DMS153 treated with DMSO at 0.1 percent for 48 hours (cell line): Measurements from ENCODE around the gene UBE2L3.
"Not testable (repeated sequence)": the region's sequence is repeated elsewhere in the genome, so short reads cannot be mapped to it uniquely, and the experiment has no call there.

Source experiments
- DNase-seq: peaks from one replicate; lab custom pipeline; 2025; ENCODE audit not compliant: unreplicated experiment; lab: John Stamatoyannopoulos, UW

The UBE2L3 gene

GRCh38 chr22:21570398-21570797, 2.9 kb downstream of the UBE2L3 start:
- DNase-seq, result no peak

- no peak for DNase-seq
Measured at GRCh38 chr22:21571679-21572078, 4.2 kb downstream of the UBE2L3 start.

- DNase-seq, result no peak
Measured at GRCh38 chr22:21573293-21573734, 5.8 kb downstream of the UBE2L3 start.

GRCh38 chr22:21573750-21574494, 6.4 kb downstream of the UBE2L3 start:
- no peak for DNase-seq

- DNase-seq, result no peak
Measured at GRCh38 chr22:21579474-21579851, 11.9 kb downstream of the UBE2L3 start.

- DNase-seq, result not testable (repeated sequence)
Measured at GRCh38 chr22:21580623-21581007, 13.1 kb downstream of the UBE2L3 start.

GRCh38 chr22:21581009-21581713, 13.6 kb downstream of the UBE2L3 start:
- not testable (repeated sequence) for DNase-seq

GRCh38 chr22:21582801-21583740, 15.6 kb downstream of the UBE2L3 start:
- DNase-seq, result no peak

- no peak for DNase-seq
Measured at GRCh38 chr22:21585389-21585788, 17.9 kb downstream of the UBE2L3 start.

- no peak for DNase-seq
Measured at GRCh38 chr22:21587803-21588611, 20.5 kb downstream of the UBE2L3 start.

- DNase-seq, result no peak
Measured at GRCh38 chr22:21589396-21589795, 21.9 kb downstream of the UBE2L3 start.

- no peak for DNase-seq
Measured at GRCh38 chr22:21590809-21591641, 23.5 kb downstream of the UBE2L3 start.

GRCh38 chr22:21591695-21592094, 24.2 kb downstream of the UBE2L3 start:
- no peak for DNase-seq

GRCh38 chr22:21592422-21592821, 24.9 kb downstream of the UBE2L3 start:
- no peak for DNase-seq

- DNase-seq, result no peak
Measured at GRCh38 chr22:21593406-21594232, 26.1 kb downstream of the UBE2L3 start.

- DNase-seq, result no peak
Measured at GRCh38 chr22:21594865-21595452, 27.4 kb downstream of the UBE2L3 start.

GRCh38 chr22:21596356-21597135, 29.0 kb downstream of the UBE2L3 start:
- not testable (repeated sequence) for DNase-seq

- DNase-seq, result no peak
Measured at GRCh38 chr22:21598302-21598701, 30.8 kb downstream of the UBE2L3 start.
